Measurements from ENCODE around the gene SMC1A.

SMC1A gene

GRCh38 chrX:53340852-53341645 is 81.4 kb downstream of the SMC1A start:
- DNase-seq (ENCODE audit: low spot score): no peak

- no peak for DNase-seq (ENCODE audit: low spot score)
Observed at GRCh38 chrX:53337101-53337500, 85.4 kb downstream of the SMC1A start.

- DNase-seq (ENCODE audit: low spot score): no peak
Observed at GRCh38 chrX:53333853-53334252, 88.6 kb downstream of the SMC1A start.

GRCh38 chrX:53332204-53332603 is 90.2 kb downstream of the SMC1A start:
- no peak for DNase-seq (ENCODE audit: low spot score)

- DNase-seq (ENCODE audit: low spot score): no peak
Observed at GRCh38 chrX:53330331-53330730, 92.1 kb downstream of the SMC1A start.

- no peak for DNase-seq (ENCODE audit: low spot score)
Observed at GRCh38 chrX:53324803-53325202, 97.7 kb downstream of the SMC1A start.
